Karpas-422 (cell line): Measurements from ENCODE around the gene TGFBRAP1. TPM values are rescaled to one million over a fixed set of nuclear protein-coding genes. Genes with fewer than 3 reads are reported as not detected.
"Not testable (repeated sequence)": the region's sequence is repeated elsewhere in the genome, so short reads cannot be mapped to it uniquely, and the experiment has no call there.

ENCODE experiments used
- DNase-seq: peaks from one replicate; pipeline ENCODE4 v3.0.0-alpha.2; 2015
- H2AFZ ChIP-seq: fragments of 200-600 bp; sonication (generic); 2 replicates; pipeline ENCODE4 v1.6.1; 2014; ENCODE audit warnings: antibody characterized with exemption, low read length, mixed read lengths
- H3K27ac ChIP-seq: fragments of 200-600 bp; sonication (generic); 2 replicates; pipeline ENCODE4 v1.5.1; 2014; ENCODE audit warnings: mild to moderate bottlenecking, low read length, moderate library complexity
- H3K27me3 ChIP-seq: fragments of 200-600 bp; sonication (generic); 2 replicates; pipeline ENCODE4 v1.6.1; 2014; ENCODE audit warnings: low read length, mixed read lengths
- H3K36me3 ChIP-seq: fragments of 200-600 bp; sonication (generic); 2 replicates; pipeline ENCODE4 v1.6.1; 2014; ENCODE audit warnings: low read length, mixed read lengths; ENCODE audit not compliant: insufficient read depth
- H3K4me1 ChIP-seq: fragments of 200-600 bp; sonication (generic); 2 replicates; pipeline ENCODE4 v1.6.1; 2014; ENCODE audit warnings: mild to moderate bottlenecking, low read length, mixed read lengths
- H3K4me2 ChIP-seq: fragments of 200-600 bp; sonication (generic); 2 replicates; pipeline ENCODE4 v1.6.1; 2014; ENCODE audit warnings: low read length, low read depth, mild to moderate bottlenecking; ENCODE audit not compliant: poor library complexity, severe bottlenecking
- H3K4me3 ChIP-seq: fragments of 200-600 bp; sonication (generic); 2 replicates; pipeline ENCODE4 v1.5.1; 2014; ENCODE audit warnings: mild to moderate bottlenecking, antibody characterized with exemption, low read length, mixed read lengths
- H3K79me2 ChIP-seq: fragments of 200-600 bp; sonication (generic); 2 replicates; pipeline ENCODE4 v1.6.1; 2014; ENCODE audit warnings: mild to moderate bottlenecking, low read length, mixed read lengths
- H3K9ac ChIP-seq: fragments of 200-600 bp; sonication (generic); 2 replicates; pipeline ENCODE4 v1.6.0; 2014; ENCODE audit warnings: low read length
- H3K9me2 ChIP-seq: fragments of 200-600 bp; sonication (generic), shearing (Covaris generic); replicated peaks from 2 replicates; pipeline ENCODE4 v1.6.0; 2014; ENCODE audit warnings: mild to moderate bottlenecking, low read length, moderate library complexity; ENCODE audit not compliant: insufficient read depth
- H3K9me3 ChIP-seq: fragments of 300-700, 200-600 bp; sonication (generic); 2 replicates; pipeline ENCODE4 v1.6.1; 2014; ENCODE audit warnings: low read length, mixed read lengths
- H4K20me1 ChIP-seq: fragments of 200-600 bp; sonication (generic); 2 replicates; pipeline ENCODE4 v1.6.1; 2014; ENCODE audit warnings: mild to moderate bottlenecking, antibody characterized with exemption, low read length, low read depth; ENCODE audit not compliant: insufficient read depth
- total RNA-seq: library from RNA; depleted of rRNA; stranded (reverse); fragments of >200 nt; shearing (Covaris generic); gene quantifications from 2 replicates; pipeline ENCODE4 v1.2.3, GENCODE V29; 2014; ENCODE audit warnings: low replicate concordance

The TGFBRAP1 gene
- total RNA-seq, 1 experiment from 2014 or later, result 23.0 TPM

DNA sequence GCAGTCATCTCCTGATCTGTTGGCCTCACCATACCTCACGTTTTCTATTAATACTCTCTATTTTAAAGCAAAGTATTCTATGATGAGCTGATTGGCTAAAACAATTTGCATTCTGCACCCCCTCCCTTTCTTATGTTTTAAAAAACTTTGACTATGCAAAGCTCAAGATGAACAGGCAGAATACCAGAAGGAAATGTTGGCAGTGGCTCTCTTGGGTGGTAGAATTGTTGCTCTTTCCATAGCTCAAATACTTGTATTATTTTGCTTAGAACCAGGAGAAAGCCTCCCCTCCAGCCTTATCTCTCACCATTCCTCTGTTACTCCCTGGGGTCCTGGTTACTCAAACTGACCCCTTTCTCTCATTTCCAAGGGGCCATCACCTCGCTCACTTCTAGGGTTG is 73.6 kb downstream of the TGFBRAP1 start:
- H4K20me1 ChIP-seq, result no peaks in the 10 kb centered on the region
- no peaks in the 10 kb centered on the region for H3K9me2 ChIP-seq
- DNase-seq, result peak; percentile 47
- no peaks in the 10 kb centered on the region for H3K27me3 ChIP-seq
- no peaks in the 10 kb centered on the region for H3K36me3 ChIP-seq
- no peak overlapping the region for H2AFZ ChIP-seq
- no peaks in the 10 kb centered on the region for H3K9me3 ChIP-seq
- 0 out of 2 replicates have a peak, but pooled peaks cover 2% of the 10 kb centered on the region for H3K79me2 ChIP-seq
- H3K27ac ChIP-seq, result no peak overlapping the region
- peaks cover 19% of the 10 kb centered on the region for H3K4me1 ChIP-seq
- no peak overlapping the region for H3K4me3 ChIP-seq
- H3K9ac ChIP-seq, result no peak overlapping the region
- H3K4me2 ChIP-seq, result peak overlapping the region; percentile 29

DNA sequence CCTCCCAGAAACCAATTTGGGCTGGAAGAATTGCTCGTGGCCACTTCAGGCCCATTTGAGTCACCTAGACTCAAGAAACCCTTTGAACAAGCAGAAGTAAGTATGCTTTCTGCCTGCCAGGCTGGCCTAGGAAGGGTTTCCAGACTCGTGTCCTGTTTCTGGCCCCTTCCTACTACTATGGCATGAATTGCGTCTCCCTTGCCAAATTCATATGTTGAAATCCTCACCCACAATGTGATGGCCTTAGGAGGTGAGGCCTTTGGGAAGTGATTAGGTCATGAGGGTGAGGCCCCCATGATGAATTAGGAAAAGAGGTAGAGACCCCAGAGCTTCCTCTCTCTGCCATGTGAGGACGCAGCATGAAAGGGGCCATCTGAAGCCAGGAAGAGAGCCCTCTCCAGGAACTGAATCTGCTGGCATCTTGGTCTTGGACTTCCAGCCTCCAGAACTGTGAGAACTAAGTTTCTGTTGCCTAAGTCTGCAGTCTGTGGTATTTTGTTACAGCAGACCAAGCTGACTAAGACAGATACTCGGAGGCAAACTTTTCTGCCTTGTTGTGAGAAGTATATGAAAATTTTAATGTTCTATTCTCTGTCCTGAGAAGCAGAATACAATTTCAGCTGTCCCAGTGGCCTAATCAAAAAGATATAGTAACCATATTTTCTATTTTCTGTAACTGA is 74.9 kb downstream of the TGFBRAP1 start:
- no peaks in the 10 kb centered on the region for H3K9me3 ChIP-seq
- H3K27ac ChIP-seq, result no peak overlapping the region
- H4K20me1 ChIP-seq, result no peaks in the 10 kb centered on the region
- H3K9me2 ChIP-seq, result no peaks in the 10 kb centered on the region
- H3K27me3 ChIP-seq, result no peaks in the 10 kb centered on the region
- H2AFZ ChIP-seq, result no peak overlapping the region
- no peak for DNase-seq
- no peak overlapping the region for H3K4me3 ChIP-seq
- no peak overlapping the region for H3K9ac ChIP-seq
- H3K4me2 ChIP-seq, result no peak overlapping the region
- H3K79me2 ChIP-seq, result 0 out of 2 replicates have a peak, but pooled peaks cover 2% of the 10 kb centered on the region
- peaks cover 17% of the 10 kb centered on the region for H3K4me1 ChIP-seq
- no peaks in the 10 kb centered on the region for H3K36me3 ChIP-seq

DNA sequence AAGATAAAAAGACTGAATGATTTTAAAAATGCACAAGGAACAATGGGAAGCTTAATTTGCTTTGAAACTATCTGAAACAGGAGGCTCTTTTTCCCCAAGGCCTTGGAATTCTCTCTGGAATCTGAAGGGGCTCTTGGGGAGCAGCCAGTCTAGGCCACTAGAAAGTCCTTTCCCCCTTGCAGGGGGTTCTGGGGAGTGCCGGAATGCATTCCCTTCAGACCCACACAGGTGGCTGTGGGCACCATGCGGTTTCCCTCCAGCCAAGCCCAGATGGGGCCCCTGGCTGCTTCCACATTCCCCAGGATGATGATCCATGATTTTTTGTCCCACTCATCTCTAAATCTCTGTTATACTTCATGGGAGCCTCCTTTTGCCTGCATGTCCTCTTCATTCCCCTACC is 77.3 kb downstream of the TGFBRAP1 start:
- H3K4me2 ChIP-seq, result no peak overlapping the region
- 0 out of 2 replicates have a peak, but pooled peaks cover 2% of the 10 kb centered on the region for H3K79me2 ChIP-seq
- H3K9me3 ChIP-seq, result no peaks in the 10 kb centered on the region
- no peak for DNase-seq
- H3K9me2 ChIP-seq, result no peaks in the 10 kb centered on the region
- no peak overlapping the region for H3K4me3 ChIP-seq
- H3K27ac ChIP-seq, result no peak overlapping the region
- no peaks in the 10 kb centered on the region for H4K20me1 ChIP-seq
- H3K4me1 ChIP-seq, result peaks cover 15% of the 10 kb centered on the region
- H2AFZ ChIP-seq, result no peak overlapping the region
- H3K9ac ChIP-seq, result no peak overlapping the region
- no peaks in the 10 kb centered on the region for H3K27me3 ChIP-seq
- no peaks in the 10 kb centered on the region for H3K36me3 ChIP-seq

DNA sequence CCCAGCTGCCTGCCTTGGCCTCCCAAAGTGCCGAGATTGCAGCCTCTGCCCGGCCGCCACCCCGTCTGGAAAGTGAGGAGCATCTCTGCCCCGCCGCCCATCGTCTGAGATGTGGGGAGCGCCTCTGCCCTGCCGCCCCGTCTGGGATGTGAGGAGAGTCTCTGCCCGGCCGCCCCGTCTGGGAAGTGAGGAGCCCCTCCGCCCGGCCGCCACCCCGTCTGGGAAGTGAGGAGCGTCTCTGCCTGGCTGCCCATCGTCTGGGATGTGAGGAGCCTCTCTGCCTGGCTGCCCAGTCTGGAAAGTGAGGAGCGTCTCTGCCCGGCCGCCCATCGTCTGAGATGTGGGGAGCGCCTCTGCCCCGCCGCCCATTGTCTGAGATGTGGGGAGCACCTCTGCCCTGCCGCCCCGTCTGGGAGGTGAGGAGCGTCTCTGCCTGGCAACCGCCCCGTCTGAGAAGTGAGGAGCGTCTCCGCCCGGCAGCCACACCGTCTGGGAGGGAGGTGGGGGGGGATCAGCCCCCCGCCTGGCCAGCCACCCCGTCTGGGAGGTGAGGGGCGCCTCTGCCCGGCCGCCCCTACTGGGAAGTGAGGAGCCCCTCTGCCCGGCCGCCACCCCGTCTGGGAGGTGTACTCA is 78.4 kb downstream of the TGFBRAP1 start:
- H3K27me3 ChIP-seq, H3K4me3 ChIP-seq, H2AFZ ChIP-seq, H3K36me3 ChIP-seq, H4K20me1 ChIP-seq, H3K9me2 ChIP-seq, H3K79me2 ChIP-seq, H3K9me3 ChIP-seq, H3K27ac ChIP-seq, H3K9ac ChIP-seq, H3K4me1 ChIP-seq, H3K4me2 ChIP-seq, DNase-seq: not testable (repeated sequence)

DNA sequence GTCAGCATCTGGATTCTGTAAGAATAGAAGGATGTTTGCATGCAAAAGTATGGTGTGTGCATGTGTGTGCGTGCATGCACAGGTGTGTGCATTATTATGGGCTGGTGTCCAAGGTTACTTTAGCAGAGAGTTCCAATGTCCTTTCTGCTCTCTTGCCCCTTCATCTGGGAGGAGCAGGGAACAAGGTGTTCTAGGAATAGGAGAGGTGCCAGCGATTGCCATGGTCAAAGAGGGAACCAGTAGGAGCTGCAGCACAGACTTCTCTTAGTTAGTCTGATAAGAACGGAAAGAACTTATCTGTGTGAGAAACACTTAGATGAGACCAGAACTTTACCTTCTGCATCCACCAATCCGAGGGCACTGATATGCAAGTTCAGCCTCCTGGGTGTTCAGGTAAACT is 79.6 kb downstream of the TGFBRAP1 start:
- Histone ChIP-seq H3K9ac (no peak overlapping the region), H3K79me2 (no peaks in the 10 kb centered on the region), H4K20me1 (no peaks in the 10 kb centered on the region), H3K27me3 (no peaks in the 10 kb centered on the region), H3K9me3 (no peaks in the 10 kb centered on the region), H3K4me1 (no peaks in the 10 kb centered on the region), H3K4me3 (no peak overlapping the region), H3K27ac (no peak overlapping the region), H3K4me2 (no peak overlapping the region), H3K9me2 (no peaks in the 10 kb centered on the region), H2AFZ (no peak overlapping the region), H3K36me3 (no peaks in the 10 kb centered on the region; the same call in 1 of the 2 replicates)
- no peak for DNase-seq

DNA sequence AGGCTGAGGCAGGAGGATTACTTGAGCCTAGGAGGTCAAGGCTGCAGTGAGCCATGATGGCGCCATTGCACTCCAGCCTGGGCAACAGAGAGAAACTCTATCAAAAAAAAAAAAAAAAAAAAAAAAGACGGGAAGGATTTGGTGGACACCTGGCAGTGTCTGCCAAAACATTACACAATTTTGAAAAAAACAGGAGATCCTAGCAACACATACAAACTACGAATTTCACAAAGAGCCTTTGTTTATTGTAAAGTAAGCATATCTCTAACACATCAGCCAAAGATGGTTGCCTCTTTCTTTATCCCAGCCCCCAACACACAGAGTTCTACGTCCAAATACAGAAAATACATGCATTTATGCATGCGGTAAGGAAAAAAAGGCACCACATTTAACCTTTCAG is 80.4 kb downstream of the TGFBRAP1 start:
- Histone ChIP-seq H3K9ac (no peak overlapping the region), H3K4me1 (no peaks in the 10 kb centered on the region), H3K36me3 (no peaks in the 10 kb centered on the region; the same call in 1 of the 2 replicates), H3K27ac (no peak overlapping the region), H3K4me2 (no peak overlapping the region), H3K27me3 (no peaks in the 10 kb centered on the region), H3K9me2 (no peaks in the 10 kb centered on the region), H3K4me3 (no peak overlapping the region), H2AFZ (no peak overlapping the region), H4K20me1 (peaks cover 5% of the 10 kb centered on the region; the same call in 1 of the 2 replicates), H3K79me2 (no peaks in the 10 kb centered on the region), H3K9me3 (no peaks in the 10 kb centered on the region)
- DNase-seq, result no peak

DNA sequence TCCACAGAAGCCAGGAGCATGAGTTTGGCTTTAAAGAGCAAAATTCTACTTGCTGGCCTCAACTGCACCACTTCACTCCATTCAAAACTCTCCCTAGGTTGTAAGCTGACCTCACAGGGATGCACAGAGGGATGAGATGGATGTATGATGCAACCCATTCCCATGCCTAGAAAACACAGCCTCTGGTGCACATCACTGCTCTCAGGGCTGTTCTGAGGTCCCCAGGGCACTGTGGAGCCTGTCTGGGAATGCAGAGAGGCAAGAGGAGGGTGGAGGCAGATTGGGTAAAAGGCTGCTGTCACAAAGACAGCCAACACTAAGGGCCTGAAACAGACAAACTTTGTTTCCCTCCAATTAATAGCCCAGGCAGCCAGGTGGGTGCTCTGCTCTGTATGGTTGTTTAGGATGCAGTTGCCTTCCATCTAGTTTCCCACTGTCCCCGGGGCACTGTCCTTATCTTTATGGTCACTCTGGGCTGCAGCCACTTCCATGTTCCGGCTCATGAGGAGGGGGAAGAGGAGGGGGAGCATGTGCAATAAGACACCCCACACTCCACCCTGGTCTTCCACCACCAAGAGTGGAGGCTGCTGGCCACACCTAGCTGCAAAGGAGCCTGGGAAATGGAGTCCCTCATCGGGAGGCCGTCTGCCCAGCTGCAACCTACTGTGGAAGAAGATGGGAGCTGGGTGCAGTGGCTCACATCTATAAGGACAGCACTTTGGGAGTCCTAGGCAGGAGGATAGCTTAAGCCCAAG is 81.0 kb downstream of the TGFBRAP1 start:
- Histone ChIP-seq H3K27ac (no peak overlapping the region), H3K4me3 (no peak overlapping the region), H3K9me2 (no peaks in the 10 kb centered on the region), H3K4me2 (no peak overlapping the region), H3K79me2 (no peaks in the 10 kb centered on the region), H3K4me1 (no peaks in the 10 kb centered on the region), H3K9ac (no peak overlapping the region), H2AFZ (no peak overlapping the region), H4K20me1 (peaks cover 5% of the 10 kb centered on the region; the same call in 1 of the 2 replicates), H3K36me3 (no peaks in the 10 kb centered on the region; the same call in 1 of the 2 replicates), H3K9me3 (no peaks in the 10 kb centered on the region), H3K27me3 (no peaks in the 10 kb centered on the region)
- no peak for DNase-seq

DNA sequence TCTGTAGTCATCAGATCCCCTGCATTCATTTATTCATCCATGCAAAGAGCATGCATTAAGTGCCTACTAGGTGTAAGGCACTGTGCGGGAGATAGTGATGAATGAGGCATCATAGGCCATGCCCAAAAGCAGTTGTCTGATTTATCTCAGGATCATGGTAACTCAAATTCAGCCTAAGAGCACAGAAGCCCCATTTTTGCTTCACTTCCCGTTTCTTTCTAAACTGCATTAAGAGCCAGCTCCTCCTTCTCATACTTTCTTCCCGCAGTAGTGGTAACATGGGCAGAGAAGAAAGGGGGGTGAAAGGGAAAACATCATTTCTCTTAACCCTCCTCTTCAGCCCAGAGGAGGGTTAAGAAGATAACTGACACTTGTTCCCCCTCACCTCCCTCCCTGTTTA is 85.1 kb downstream of the TGFBRAP1 start:
- Histone ChIP-seq H4K20me1 (peaks cover 5% of the 10 kb centered on the region; the same call in 1 of the 2 replicates), H3K79me2 (no peaks in the 10 kb centered on the region), H3K27ac (no peak overlapping the region), H3K4me2 (no peak overlapping the region), H3K9me3 (no peaks in the 10 kb centered on the region), H3K9me2 (no peaks in the 10 kb centered on the region), H3K9ac (no peak overlapping the region), H3K27me3 (no peaks in the 10 kb centered on the region), H3K4me3 (no peak overlapping the region), H3K36me3 (no peaks in the 10 kb centered on the region; the same call in 1 of the 2 replicates), H3K4me1 (no peaks in the 10 kb centered on the region), H2AFZ (no peak overlapping the region)
- no peak for DNase-seq
